Posterior vena cava (tissue), 2 donors: ENCODE measurements around the gene RPA1. TPM values are rescaled to one million over a fixed set of nuclear protein-coding genes. Genes with fewer than 3 reads are reported as not detected.
A peak's percentile ranks its signal among the peaks of the same experiment; 100 is the strongest.

Source experiments
- DNase-seq: peaks from one replicate; pipeline ENCODE4 v3.0.0-alpha.2; 2020; ENCODE audit warnings: low spot score
- intact Hi-C, 2 donors: fragments of 100-400 bp; cut with DNase I; formaldehyde crosslinking; loops; one replicate each; pipeline versions ENCODE4 v1.14.1 to v1.14.2; 2022 to 2023
- total RNA-seq, 2 donors: library from RNA; stranded (reverse); fragmentation: NEBNext Ultra II Directional; extraction: Animal tissue kit (Norgen Biotek cat#: 25700); gene quantifications; one replicate each; pipeline ENCODE4 v1.2.1, GENCODE V29; 2021
- donor health status: DM: yes; HTN: yes; CAD: no.
- donor health status: DM: yes; HTN: yes; CAD: no.

The RPA1 gene
- total RNA-seq, 2 donors from 2014 or later: 77.3 to 86.2 TPM

GRCh38 chr17:1899403-1900000 is 69.7 kb downstream of the RPA1 start:
- peak; percentile 6 for DNase-seq

GRCh38 chr17:1904273-1905182 is 74.7 kb downstream of the RPA1 start:
- intact Hi-C loops: loop anchor here in 1 of 2 donors (5.0 kb wide), 1 partner anchor 123 kb away; the partner anchor contains the start of gene RTN4RL1
- DNase-seq: peak; percentile 18

More at GRCh38 chr17:1899403-1900000, 69.7 kb downstream of the RPA1 start:
- intact Hi-C loops: no loop called here

- peak; percentile 63 for DNase-seq
- intact Hi-C loops: loop anchor here in 1 of 2 donors (5.0 kb wide), 1 partner anchor 122 kb away; the partner anchor contains the start of gene RTN4RL1
These were observed 75.5 kb downstream of the RPA1 start for GRCh38 chr17:1905190-1905913.

- DNase-seq: peak; percentile 31
- intact Hi-C loops: loop anchor here in 1 of 2 donors (5.0 kb wide), 1 partner anchor 121 kb away; the partner anchor contains the start of gene RTN4RL1
These were observed 76.9 kb downstream of the RPA1 start for GRCh38 chr17:1906662-1907101.

- DNase-seq: peak; percentile 68
- intact Hi-C loops: loop anchor here in 1 of 2 donors (5.0 kb wide), 1 partner anchor 120 kb away; the partner anchor contains the start of gene RTN4RL1
These were observed 77.4 kb downstream of the RPA1 start for GRCh38 chr17:1907216-1907631.

- intact Hi-C loops: loop anchor here (2.0 to 5.0 kb wide), 2 partner anchors 119 to 121 kb away; partner anchors contain the start of gene RTN4RL1 (in 1 of the 2)
- DNase-seq: peak; percentile 85
These were observed 78.3 kb downstream of the RPA1 start for GRCh38 chr17:1907909-1908698.

- peak; percentile 76 for DNase-seq
- intact Hi-C loops: loop anchor here (2.0 to 5.0 kb wide), 2 partner anchors 118 to 120 kb away; partner anchors contain the start of gene RTN4RL1 (in 1 of the 2)
These were observed 79.0 kb downstream of the RPA1 start for GRCh38 chr17:1908699-1909309.

GRCh38 chr17:1909985-1910384 is 80.2 kb downstream of the RPA1 start:
- peak; percentile 54 for DNase-seq
- intact Hi-C loops: loop anchor here (2.0 to 5.0 kb wide), 2 partner anchors 117 to 119 kb away; partner anchors contain the start of gene RTN4RL1 (in 1 of the 2)

- intact Hi-C loops: no loop called here
- no peak for DNase-seq
These were observed 82.3 kb downstream of the RPA1 start for GRCh38 chr17:1912146-1912545.

GRCh38 chr17:1913702-1914101 is 83.9 kb downstream of the RPA1 start:
- DNase-seq: no peak
- intact Hi-C loops: no loop called here

GRCh38 chr17:1914661-1915083 is 84.9 kb downstream of the RPA1 start:
- DNase-seq: no peak
- intact Hi-C loops: loop anchor here in 1 of 2 donors (5.0 kb wide), 1 partner anchor 108 kb away; no protein-coding TSS in a partner anchor

- no peak for DNase-seq
These were observed 86.1 kb downstream of the RPA1 start for GRCh38 chr17:1915889-1916288.

GRCh38 chr17:1916316-1916715 is 86.5 kb downstream of the RPA1 start:
- intact Hi-C loops: loop anchor here in 1 of 2 donors (5.0 kb wide), 1 partner anchor 106 kb away; no protein-coding TSS in a partner anchor
- no peak for DNase-seq

More at GRCh38 chr17:1915889-1916288, 86.1 kb downstream of the RPA1 start:
- intact Hi-C loops: loop anchor here in 1 of 2 donors (5.0 kb wide), 1 partner anchor 106 kb away; no protein-coding TSS in a partner anchor

GRCh38 chr17:1916963-1917715 is 87.3 kb downstream of the RPA1 start:
- intact Hi-C loops: loop anchor here in 1 of 2 donors (5.0 kb wide), 1 partner anchor 105 kb away; no protein-coding TSS in a partner anchor
- DNase-seq: no peak

GRCh38 chr17:1918346-1919162 is 88.7 kb downstream of the RPA1 start:
- intact Hi-C loops: loop anchor here in 1 of 2 donors (5.0 kb wide), 1 partner anchor 104 kb away; no protein-coding TSS in a partner anchor
- DNase-seq: no peak

- DNase-seq: no peak
- intact Hi-C loops: loop anchor here in 1 of 2 donors (5.0 kb wide), 1 partner anchor 103 kb away; no protein-coding TSS in a partner anchor
These were observed 89.4 kb downstream of the RPA1 start for GRCh38 chr17:1919201-1919600.
